Keratinocyte (primary cell): ENCODE measurements around the gene ERI3. TPM values are rescaled to one million over a fixed set of nuclear protein-coding genes. Genes with fewer than 3 reads are reported as not detected.

Experiments
- DNase-seq: peaks from one replicate; pipeline ENCODE4 v3.0.0-alpha.2; 2011; ENCODE audit warnings: low read depth, missing footprints, low spot score
- FAIRE-seq: peaks from 2 replicates; lab custom pipeline; 2011; peaks lifted over from hg19 to GRCh38; lab: Jason Lieb, UNC
- H2AFZ ChIP-seq: 2 replicates; pipeline ENCODE4 v1.6.0; 2012; ENCODE audit warnings: low read length, control low read depth, inconsistent platforms; ENCODE audit not compliant: control insufficient read depth
- H3K27ac ChIP-seq: 2 replicates; pipeline ENCODE4 v1.5.1; 2011; ENCODE audit warnings: low read length; ENCODE audit not compliant: control insufficient read depth, insufficient read depth
- H3K27me3 ChIP-seq: 3 replicates; pipeline ENCODE4 v1.6.0; 2011; ENCODE audit warnings: low read length; ENCODE audit not compliant: control insufficient read depth, insufficient read depth; ENCODE audit errors: extremely low read depth
- H3K36me3 ChIP-seq, 2 experiments: 2 replicates in 1 of 2; 3 replicates in 1 of 2; pipeline ENCODE4 v1.5.1; 2011; ENCODE audit warnings: low read length in 2 of 2, mild to moderate bottlenecking in 1 of 2; ENCODE audit not compliant: control insufficient read depth in 2 of 2, insufficient read depth in 2 of 2; ENCODE audit errors: extremely low read depth in 1 of 2
- H3K4me1 ChIP-seq: 3 replicates; pipeline ENCODE4 v1.5.1; 2011; ENCODE audit warnings: low read length; ENCODE audit not compliant: control insufficient read depth, insufficient read depth; ENCODE audit errors: extremely low read depth
- H3K4me2 ChIP-seq: 3 replicates; pipeline ENCODE4 v1.6.0; 2011; ENCODE audit warnings: low read depth, low read length; ENCODE audit not compliant: control insufficient read depth, insufficient read depth; ENCODE audit errors: extremely low read depth
- H3K4me3 ChIP-seq, 3 experiments: fragments of 200-600 bp in 1 of 3; sonication (generic) in 1 of 3; 2 replicates in 2 of 3; 3 replicates in 1 of 3; pipeline ENCODE4 v1.5.1; 2011 to 2016; ENCODE audit warnings: low read length in 3 of 3, mild to moderate bottlenecking in 3 of 3, control low read depth in 2 of 3, inconsistent platforms in 1 of 3, low read depth in 1 of 3, mixed read lengths in 1 of 3, mixed run types in 1 of 3, moderate library complexity in 1 of 3; ENCODE audit not compliant: control insufficient read depth in 2 of 3, insufficient read depth in 2 of 3; ENCODE audit errors: extremely low read depth in 1 of 3
- H3K79me2 ChIP-seq: 2 replicates; pipeline ENCODE4 v1.6.0; 2012; ENCODE audit warnings: low read length; ENCODE audit not compliant: control insufficient read depth, insufficient read depth
- H3K9ac ChIP-seq: 3 replicates; pipeline ENCODE4 v1.6.0; 2011; ENCODE audit warnings: low read length; ENCODE audit not compliant: control insufficient read depth, insufficient read depth; ENCODE audit errors: extremely low read depth
- H3K9me1 ChIP-seq: 3 replicates; pipeline ENCODE4 v1.6.0; 2011; ENCODE audit warnings: low read length; ENCODE audit not compliant: control insufficient read depth, insufficient read depth; ENCODE audit errors: extremely low read depth
- H3K9me3 ChIP-seq: 2 replicates; pipeline ENCODE4 v1.5.1; 2012; ENCODE audit warnings: low read depth, low read length; ENCODE audit not compliant: control insufficient read depth
- H4K20me1 ChIP-seq: 3 replicates; pipeline ENCODE4 v1.6.0; 2011; ENCODE audit warnings: low read length; ENCODE audit not compliant: control insufficient read depth, insufficient read depth; ENCODE audit errors: extremely low read depth
- CTCF ChIP-seq, 3 experiments: IDR thresholded peaks in 1 of 3; conservative IDR thresholded peaks in 1 of 3; optimal IDR thresholded peaks in 1 of 3; 2 replicates in 2 of 3; 3 replicates in 1 of 3; pipeline versions ENCODE3 to v1.5.1; 2011; ENCODE audit warnings: low read length in 3 of 3, mild to moderate bottlenecking in 3 of 3, moderate library complexity in 2 of 3, control low read depth in 1 of 3, inconsistent platforms in 1 of 3; ENCODE audit not compliant: insufficient read depth in 2 of 3; ENCODE audit errors: extremely low read depth in 1 of 3
- EZH2 ChIP-seq: IDR thresholded peaks from one replicate; pipeline ENCODE4 v1.6.1; 2012; ENCODE audit warnings: inconsistent platforms, mild to moderate bottlenecking, low read length, moderate library complexity
- dilution Hi-C: fragments of 300-500 bp; cut with MboI; formaldehyde crosslinking; loops from one replicate; pipeline ENCODE4 v1.7.0; 2020; ENCODE audit warnings: low sequenced_read_pairs; ENCODE audit not compliant: extremely low pct_ligation_motif_present
- polyA plus RNA-seq, 5 experiments: library from polyadenylated mRNA; depleted of rRNA in 3 of 5; stranded (reverse) in 3 of 5; stranded (forward) in 1 of 5; unstranded in 1 of 5; fragments of >200 nt; gene quantifications; 1 replicate in 1 of 5; 2 replicates in 3 of 5; 3 replicates in 1 of 5; pipeline versions ENCODE4 v1.2.1 to v1.2.3, GENCODE V29; 2011 to 2012; ENCODE audit warnings: missing spikeins in 2 of 5, low read depth in 1 of 5, low replicate concordance in 1 of 5
- small RNA-seq, 3 experiments: library from RNA; depleted of rRNA; stranded (forward); fragments of <200 nt; gene quantifications; one replicate each; pipeline ENCODE3, GENCODE V24; 2012; ENCODE audit warnings: low read depth in 3 of 3, low replicate concordance in 1 of 3; ENCODE audit not compliant: insufficient read length in 3 of 3

Gene ERI3
- polyA plus RNA-seq, 1 donor (not counting 4 experiments of a cell fraction or from before 2014, with no cell fraction given), result 43.7 TPM

- TF ChIP-seq CTCF (optimal IDR thresholded peaks at IDR 0.05 in 1 of 3, IDR thresholded peaks at IDR 0.05 in 1 of 3, conservative IDR thresholded peaks at IDR 0.05 in 1 of 3; ENCODE audit: extremely low read depth in 1 of 3, insufficient read depth in 2 of 3, low read length in 3 of 3) (no peak), EZH2 (no peak)
Measured at GRCh38 chr1:44200336-44200735, 154.7 kb downstream of the ERI3 start.

GRCh38 chr1:44174630-44175029, 180.4 kb downstream of the ERI3 start:
- TF ChIP-seq EZH2, result no peak
- TF ChIP-seq CTCF (optimal IDR thresholded peaks at IDR 0.05 in 1 of 3, IDR thresholded peaks at IDR 0.05 in 1 of 3, conservative IDR thresholded peaks at IDR 0.05 in 1 of 3; ENCODE audit: extremely low read depth in 1 of 3, insufficient read depth in 2 of 3, low read length in 3 of 3), result no peak
- H3K27ac ChIP-seq, result no peak overlapping the region
- no peak overlapping the region for H3K4me3 ChIP-seq
- no peaks in the 10 kb centered on the region for H3K79me2 ChIP-seq
- H3K4me2 ChIP-seq, result no peak overlapping the region
- no peaks in the 10 kb centered on the region for H4K20me1 ChIP-seq
- H3K27me3 ChIP-seq, result no peaks in the 10 kb centered on the region
- FAIRE-seq, result no peak
- no peaks in the 10 kb centered on the region for H3K9me3 ChIP-seq
- no peak overlapping the region for H2AFZ ChIP-seq
- no peaks in the 10 kb centered on the region for H3K36me3 ChIP-seq
- dilution Hi-C loops, result no loop called here
- no peaks in the 10 kb centered on the region for H3K9me1 ChIP-seq
- H3K4me1 ChIP-seq, result no peaks in the 10 kb centered on the region
- H3K9ac ChIP-seq, result no peak overlapping the region
- no peak for DNase-seq

More at GRCh38 chr1:44200336-44200735, 154.7 kb downstream of the ERI3 start:
- H3K9me1 ChIP-seq, result no peaks in the 10 kb centered on the region
- H2AFZ ChIP-seq, result no peak overlapping the region
- no peak overlapping the region for H3K4me3 ChIP-seq
- no peaks in the 10 kb centered on the region for H3K36me3 ChIP-seq
- no peaks in the 10 kb centered on the region for H4K20me1 ChIP-seq
- H3K9me3 ChIP-seq, result no peaks in the 10 kb centered on the region
- no peak for DNase-seq
- FAIRE-seq, result no peak
- no peak overlapping the region for H3K9ac ChIP-seq
- no peaks in the 10 kb centered on the region for H3K4me1 ChIP-seq
- H3K27ac ChIP-seq, result no peak overlapping the region
- no peaks in the 10 kb centered on the region for H3K79me2 ChIP-seq
- H3K4me2 ChIP-seq, result no peak overlapping the region
- dilution Hi-C loops, result no loop called here
- H3K27me3 ChIP-seq, result peaks cover 4% of the 10 kb centered on the region

Small RNAs within 50 kb of the gene (small RNA-seq; reads per million reads assigned to genes)
- gene AL035417.1, result 0 reads per million in 3 experiments
- 0 reads per million in 3 experiments for gene RNU6-369P

Other genes with a start within 250 kb of the ERI3 start
- 0.03 TPM in 1 of 3 replicates, not detected in the others for gene KLF17, start 236.4 kb downstream of the ERI3 start, polyA plus RNA-seq
- not detected in 3 replicates for gene KLF18, start 213.6 kb downstream of the ERI3 start, polyA plus RNA-seq
- 25.9 to 30.0 TPM (median 27.2 TPM) in 3 replicates for gene DMAP1, start 141.8 kb downstream of the ERI3 start, polyA plus RNA-seq
- gene RNF220, start 50.0 kb upstream of the ERI3 start, polyA plus RNA-seq, result 30.6 to 48.1 TPM (median 42.7 TPM) in 3 replicates